IPS-20b (cell line): ENCODE measurements around the gene NACA.
"Not testable (repeated sequence)": the region's sequence is repeated elsewhere in the genome, so short reads cannot be mapped to it uniquely, and the experiment has no call there.

Experiments
- H3K27ac ChIP-seq: one replicate; pipeline ENCODE4 v1.5.1; 2013; ENCODE audit warnings: low read length
- H3K27me3 ChIP-seq: 2 replicates; pipeline ENCODE4 v1.6.1; 2013; ENCODE audit warnings: mild to moderate bottlenecking, low read length, inconsistent platforms; ENCODE audit not compliant: insufficient read depth
- H3K36me3 ChIP-seq: 2 replicates; pipeline ENCODE4 v1.6.1; 2013; ENCODE audit warnings: low read depth, mild to moderate bottlenecking, inconsistent platforms, low read length, moderate library complexity; ENCODE audit not compliant: insufficient read depth
- H3K4me1 ChIP-seq: 2 replicates; pipeline ENCODE4 v1.6.1; 2013; ENCODE audit warnings: mild to moderate bottlenecking, control low read depth, inconsistent platforms, low read length, moderate library complexity; ENCODE audit not compliant: insufficient read depth
- H3K4me3 ChIP-seq: 2 replicates; pipeline ENCODE4 v1.5.1; 2013; ENCODE audit warnings: mild to moderate bottlenecking, low read length, inconsistent platforms
- H3K9ac ChIP-seq: 2 replicates; pipeline ENCODE4 v1.6.1; 2013; ENCODE audit warnings: low read depth, mild to moderate bottlenecking, inconsistent platforms, low read length, moderate library complexity
- H3K9me3 ChIP-seq: 2 replicates; pipeline ENCODE4 v1.6.1; 2013; ENCODE audit warnings: mild to moderate bottlenecking, low read depth, low read length, inconsistent platforms; ENCODE audit not compliant: insufficient read depth

NACA gene

GRCh38 chr12:56757971-56758370, 32.9 kb upstream of the NACA start:
- not testable (repeated sequence) for H3K27me3 ChIP-seq, H3K9me3 ChIP-seq, H3K36me3 ChIP-seq, H3K4me1 ChIP-seq, H3K27ac ChIP-seq, H3K9ac ChIP-seq
- H3K4me3 ChIP-seq: 0 out of 2 replicates have a peak overlapping the region, but pooled peaks have one; percentile 25

GRCh38 chr12:56753566-56753965, 28.5 kb upstream of the NACA start:
- Histone ChIP-seq H3K27ac (no peak overlapping the region), H3K27me3 (no peaks in the 10 kb centered on the region), H3K4me1 (peaks cover 7% of the 10 kb centered on the region; the same call in 1 of the 2 replicates), H3K36me3 (peaks cover 20% of the 10 kb centered on the region), H3K9me3 (peaks cover 4% of the 10 kb centered on the region), H3K4me3 (no peak overlapping the region), H3K9ac (no peak overlapping the region)

- Histone ChIP-seq H3K4me1 (peaks cover 5% of the 10 kb centered on the region; the same call in 1 of the 2 replicates), H3K9ac (peak within 1 kb of the TSS; percentile 97), H3K4me3 (peak within 1 kb of the TSS; percentile 92), H3K27me3 (no peaks in the 10 kb centered on the region), H3K36me3 (peaks cover 32% of the 10 kb centered on the region), H3K27ac (peak within 1 kb of the TSS; percentile 59), H3K9me3 (no peaks in the 10 kb centered on the region)
Measured at GRCh38 chr12:56751712-56752598, 26.9 kb upstream of the NACA start, which contains the start of gene PRIM1. TSS of gene PRIM1 (minus strand) at chr12:56752323. CDS start at chr12:56752298, 25 bp downstream.

GRCh38 chr12:56750596-56750995, 25.5 kb upstream of the NACA start:
- not testable (repeated sequence) for H3K27ac ChIP-seq, H3K4me1 ChIP-seq, H3K27me3 ChIP-seq, H3K9me3 ChIP-seq
- Histone ChIP-seq H3K36me3 (peaks cover 45% of the 10 kb centered on the region), H3K9ac (peak overlapping the region; percentile 97; the same call in 1 of the 2 replicates), H3K4me3 (peak overlapping the region; percentile 92)

GRCh38 chr12:56749853-56750252, 24.8 kb upstream of the NACA start:
- Histone ChIP-seq H3K9ac (no peak overlapping the region), H3K27me3 (no peaks in the 10 kb centered on the region), H3K4me3 (no peak overlapping the region), H3K36me3 (peaks cover 53% of the 10 kb centered on the region), H3K27ac (no peak overlapping the region), H3K4me1 (peaks cover 5% of the 10 kb centered on the region; the same call in 1 of the 2 replicates), H3K9me3 (no peaks in the 10 kb centered on the region)

GRCh38 chr12:56749359-56749758, 24.3 kb upstream of the NACA start:
- H3K36me3 ChIP-seq: peaks cover 58% of the 10 kb centered on the region
- no peak overlapping the region for H3K9ac ChIP-seq
- no peak overlapping the region for H3K4me3 ChIP-seq
- H3K4me1 ChIP-seq: peaks cover 5% of the 10 kb centered on the region; the same call in 1 of the 2 replicates
- H3K9me3 ChIP-seq: no peaks in the 10 kb centered on the region
- no peak overlapping the region for H3K27ac ChIP-seq
- H3K27me3 ChIP-seq: no peaks in the 10 kb centered on the region

- no peaks in the 10 kb centered on the region for H3K27me3 ChIP-seq
- H3K4me3 ChIP-seq: no peak overlapping the region
- peaks cover 3% of the 10 kb centered on the region; the same call in 1 of the 2 replicates for H3K4me1 ChIP-seq
- H3K27ac ChIP-seq: no peak overlapping the region
- no peaks in the 10 kb centered on the region for H3K9me3 ChIP-seq
- peaks cover 69% of the 10 kb centered on the region for H3K36me3 ChIP-seq
- H3K9ac ChIP-seq: no peak overlapping the region
Measured at GRCh38 chr12:56728139-56728861, 3.2 kb upstream of the NACA start.

GRCh38 chr12:56726196-56726675, 1.1 kb upstream of the NACA start:
- not testable (repeated sequence) for H3K27ac ChIP-seq, H3K9me3 ChIP-seq, H3K4me3 ChIP-seq, H3K27me3 ChIP-seq, H3K9ac ChIP-seq
- H3K36me3 ChIP-seq: peaks cover 71% of the 10 kb centered on the region
- H3K4me1 ChIP-seq: peaks cover 21% of the 10 kb centered on the region

- Histone ChIP-seq H3K4me1 (peaks cover 25% of the 10 kb centered on the region), H3K27ac (no peak overlapping the region)
Measured at GRCh38 chr12:56725723-56726102, 614 bp upstream of the NACA start.

GRCh38 chr12:56724701-56724971, 463 bp downstream of the NACA start:
- H3K4me1 ChIP-seq: peaks cover 32% of the 10 kb centered on the region
- no peaks in the 10 kb centered on the region for H3K9me3 ChIP-seq
- H3K9ac ChIP-seq: peak overlapping the region; percentile 100
- H3K27ac ChIP-seq: peak overlapping the region; percentile 98
- peaks cover 71% of the 10 kb centered on the region for H3K36me3 ChIP-seq
- H3K4me3 ChIP-seq: peak overlapping the region; percentile 100
- H3K27me3 ChIP-seq: no peaks in the 10 kb centered on the region

More at GRCh38 chr12:56725723-56726102, 614 bp upstream of the NACA start:
- H3K9ac ChIP-seq: peak overlapping the region; percentile 100
- H3K36me3 ChIP-seq: peaks cover 71% of the 10 kb centered on the region
- no peaks in the 10 kb centered on the region for H3K9me3 ChIP-seq
- peak overlapping the region; percentile 100 for H3K4me3 ChIP-seq
- H3K27me3 ChIP-seq: no peaks in the 10 kb centered on the region

- peaks cover 37% of the 10 kb centered on the region for H3K4me1 ChIP-seq
- H3K9ac ChIP-seq: peak overlapping the region; percentile 100
- peak overlapping the region; percentile 98 for H3K27ac ChIP-seq
- no peaks in the 10 kb centered on the region for H3K27me3 ChIP-seq
- peaks cover 73% of the 10 kb centered on the region for H3K36me3 ChIP-seq
- H3K4me3 ChIP-seq: peak overlapping the region; percentile 100
- H3K9me3 ChIP-seq: no peaks in the 10 kb centered on the region
Measured at GRCh38 chr12:56723889-56724700, 1.0 kb downstream of the NACA start.
